CD14-positive monocyte (primary cell): ENCODE measurements around the gene IFIT3. TPM values are rescaled to one million over a fixed set of nuclear protein-coding genes. Genes with fewer than 3 reads are reported as not detected.
"Not testable (repeated sequence)": the region's sequence is repeated elsewhere in the genome, so short reads cannot be mapped to it uniquely, and the experiment has no call there.

Experiments
- DNase-seq, 3 donors: peaks; one replicate each; pipeline ENCODE4 v3.0.0-alpha.2; 2011 to 2022
- H2AFZ ChIP-seq: 2 replicates; pipeline ENCODE4 v1.6.0; 2012; ENCODE audit warnings: mild to moderate bottlenecking, low read depth, low read length, inconsistent platforms; ENCODE audit not compliant: insufficient read depth, poor library complexity, severe bottlenecking
- H3K27ac ChIP-seq, 2 donors: 1 replicate in 1 of 2; 2 replicates in 1 of 2; pipeline ENCODE4 v1.5.1; 2012 to 2013; ENCODE audit warnings: low read length in 2 of 2, control low read depth in 1 of 2, inconsistent platforms in 1 of 2, low read depth in 1 of 2, mild to moderate bottlenecking in 1 of 2
- H3K27me3 ChIP-seq, 2 donors: one replicate each; pipeline versions ENCODE4 v1.6.0 to v1.6.1; 2011 to 2013; ENCODE audit warnings: low read length in 2 of 2; ENCODE audit not compliant: control insufficient read depth in 2 of 2, insufficient read depth in 2 of 2
- H3K36me3 ChIP-seq, 2 donors: replicated peaks in 1 of 2; 1 replicate in 1 of 2; 2 replicates in 1 of 2; pipeline versions ENCODE4 v1.5.1 to v1.6.1; 2012 to 2013; ENCODE audit warnings: low read length in 2 of 2, control low read depth in 1 of 2, inconsistent platforms in 1 of 2, mild to moderate bottlenecking in 1 of 2; ENCODE audit not compliant: insufficient read depth in 2 of 2, control insufficient read depth in 1 of 2
- H3K4me1 ChIP-seq, 2 donors: 1 replicate in 1 of 2; 2 replicates in 1 of 2; pipeline versions ENCODE4 v1.5.1 to v1.6.1; 2012 to 2013; ENCODE audit warnings: low read length in 2 of 2, control low read depth in 1 of 2, inconsistent platforms in 1 of 2, mild to moderate bottlenecking in 1 of 2, moderate library complexity in 1 of 2; ENCODE audit not compliant: insufficient read depth in 2 of 2, control insufficient read depth in 1 of 2
- H3K4me2 ChIP-seq: replicated peaks from 2 replicates; pipeline ENCODE3; 2012; ENCODE audit warnings: low read length, moderate library complexity, mild to moderate bottlenecking; ENCODE audit not compliant: poor library complexity, severe bottlenecking; ENCODE audit errors: extremely low read depth
- H3K4me3 ChIP-seq, 3 experiments: fragments of 200-600 bp in 1 of 3; sonication (generic) in 1 of 3; replicated peaks in 1 of 3; 1 replicate in 2 of 3; 2 replicates in 1 of 3; pipeline ENCODE4 v1.5.1; 2011 to 2013; ENCODE audit warnings: low read length in 3 of 3, mild to moderate bottlenecking in 3 of 3, control low read depth in 2 of 3, low read depth in 2 of 3, inconsistent platforms in 1 of 3, moderate library complexity in 1 of 3
- H3K79me2 ChIP-seq: 2 replicates; pipeline ENCODE4 v1.6.0; 2012; ENCODE audit warnings: mild to moderate bottlenecking, control low read depth, inconsistent platforms, low read length, moderate library complexity; ENCODE audit not compliant: insufficient read depth
- H3K9ac ChIP-seq: 2 replicates; pipeline ENCODE4 v1.6.0; 2017; ENCODE audit warnings: low read length, mild to moderate bottlenecking; ENCODE audit not compliant: insufficient read depth, poor library complexity, severe bottlenecking
- H3K9me3 ChIP-seq, 2 donors: replicated peaks in 1 of 2; 1 replicate in 1 of 2; 2 replicates in 1 of 2; pipeline versions ENCODE4 v1.5.1 to v1.6.1; 2012 to 2013; ENCODE audit warnings: low read length in 2 of 2, control low read depth in 1 of 2; ENCODE audit not compliant: control insufficient read depth in 1 of 2, insufficient read depth in 1 of 2
- H4K20me1 ChIP-seq: 2 replicates; pipeline ENCODE4 v1.6.0; 2012; ENCODE audit warnings: mild to moderate bottlenecking, low read length, control low read depth, moderate library complexity; ENCODE audit not compliant: insufficient read depth
- H3K27ac Mint-ChIP-seq, 7 donors: one replicate each; pipeline ENCODE4 v1.8.0; 2020; ENCODE audit warnings: mild to moderate bottlenecking in 7 of 7, mixed read lengths in 7 of 7, moderate library complexity in 6 of 7, inconsistent platforms in 2 of 7
- H3K27me3 Mint-ChIP-seq, 3 donors: one replicate each; pipeline ENCODE4 v1.8.0; 2021 to 2022; ENCODE audit warnings: low read depth in 3 of 3, mild to moderate bottlenecking in 3 of 3, mixed read lengths in 3 of 3, moderate library complexity in 3 of 3, inconsistent platforms in 1 of 3
- H3K36me3 Mint-ChIP-seq, 2 donors: one replicate each; pipeline ENCODE4 v1.8.0; 2020; ENCODE audit warnings: mixed read lengths in 2 of 2, inconsistent platforms in 1 of 2, mild to moderate bottlenecking in 1 of 2
- H3K4me1 Mint-ChIP-seq: one replicate; pipeline ENCODE4 v1.8.0; 2020; ENCODE audit warnings: mild to moderate bottlenecking, mixed read lengths
- H3K4me3 Mint-ChIP-seq, 2 donors: one replicate each; pipeline ENCODE4 v1.8.0; 2020; ENCODE audit warnings: mild to moderate bottlenecking in 2 of 2, mixed read lengths in 2 of 2, moderate library complexity in 1 of 2
- H3K9me3 Mint-ChIP-seq, 7 donors: one replicate each; pipeline ENCODE4 v1.8.0; 2020 to 2022; ENCODE audit warnings: mixed read lengths in 7 of 7, mild to moderate bottlenecking in 6 of 7, moderate library complexity in 6 of 7, inconsistent platforms in 2 of 7
- CTCF ChIP-seq: fragments of 200-600 bp; IDR thresholded peaks from one replicate; pipeline ENCODE4 v1.8.0; 2022; ENCODE audit warnings: antibody characterized with exemption, mild to moderate bottlenecking
- WGBS: methylation state at CpG from one replicate; pipeline ENCODE4 v1.1.5; 2013; ENCODE audit warnings: missing lambda C conversion rate; ENCODE audit not compliant: insufficient coverage; 5-methylcytosine and 5-hydroxymethylcytosine counted together
- intact Hi-C, 2 donors: fragments of 100-400 bp; cut with micrococcal nuclease; formaldehyde crosslinking; loops; one replicate each; pipeline versions ENCODE4 v1.15.0 to v1.15.1; 2023
- polyA plus RNA-seq, 3 donors: library from polyadenylated mRNA; depleted of rRNA in 1 of 3; unstranded in 2 of 3; stranded (reverse) in 1 of 3; fragments of 300-500 nt in 2 of 3; fragments of >200 nt in 1 of 3; fragmentation: Illumina TruSeq in 2 of 3; gene quantifications; 1 replicate in 2 of 3; 2 replicates in 1 of 3; pipeline ENCODE4 v1.2.3, GENCODE V29; 2012 to 2021

IFIT3 gene
- polyA plus RNA-seq, 3 donors = 13.8 to 38.0 (median 26.4) TPM

GRCh38 chr10:89285303-89285702, 42.5 kb upstream of the IFIT3 start:
- intact Hi-C loops, H3K9me3 ChIP-seq, H3K27ac Mint-ChIP-seq, H2AFZ ChIP-seq, H3K36me3 ChIP-seq, H3K4me3 Mint-ChIP-seq, H3K9ac ChIP-seq, H3K27me3 Mint-ChIP-seq, H3K27ac ChIP-seq, H3K36me3 Mint-ChIP-seq, H3K4me1 Mint-ChIP-seq, H3K27me3 ChIP-seq, H3K4me3 ChIP-seq, DNase-seq, H3K4me1 ChIP-seq, H3K4me2 ChIP-seq, H4K20me1 ChIP-seq, H3K79me2 ChIP-seq, H3K9me3 Mint-ChIP-seq: not testable (repeated sequence)
- 80% methylated on average over 2 of the region's 4 CpGs for WGBS

DNA sequence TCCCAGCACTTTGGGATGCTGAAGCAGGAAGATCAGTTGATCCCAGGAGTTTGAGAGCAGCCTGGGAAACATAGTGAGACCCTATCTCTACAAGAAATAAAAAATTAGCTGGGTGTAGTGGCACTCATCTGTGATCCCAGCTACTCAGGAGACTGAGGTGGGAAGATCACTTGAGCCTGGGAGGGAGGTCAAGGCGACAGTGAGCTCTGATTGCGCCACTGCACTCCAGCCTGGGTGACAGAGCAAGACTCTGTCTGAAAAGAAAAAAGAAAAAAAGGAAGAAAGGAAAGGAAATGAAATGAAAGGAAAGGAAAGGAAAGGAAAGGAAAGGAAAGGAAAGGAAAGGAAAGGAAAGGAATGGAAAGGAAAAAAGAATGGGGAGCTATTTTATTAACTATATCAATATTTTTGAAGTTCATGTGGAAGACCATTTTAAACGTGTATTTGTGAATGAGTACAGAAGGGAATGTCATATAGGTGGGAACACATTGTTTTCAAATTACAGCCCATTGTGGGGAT, 33.0 kb upstream of the IFIT3 start:
- H3K27me3 ChIP-seq = no peaks in the 10 kb centered on the region
- Mint-ChIP-seq H3K4me1 (peaks cover 40% of the 10 kb centered on the region), H3K27ac (peak overlapping the region; percentile 77 to 97 (median 90)), H3K27me3 (peaks cover 0 to 3% (median 0%) of the 10 kb centered on the region in 3 donors), H3K4me3 (peak overlapping the region in 1 of 2 donors; percentile 71), H3K9me3 (peaks cover 0 to 3% (median 1%) of the 10 kb centered on the region in 7 donors), H3K36me3 (no peaks in the 10 kb centered on the region)
- intact Hi-C loops = no loop called here
- no peaks in the 10 kb centered on the region for H3K79me2 ChIP-seq
- TF ChIP-seq CTCF = no peak
- H3K36me3 ChIP-seq = no peaks in the 10 kb centered on the region
- peak overlapping the region; percentile 17 to 90 for H3K27ac ChIP-seq
- H3K4me2 ChIP-seq = peak overlapping the region; percentile 59
- H3K4me3 ChIP-seq = no peak overlapping the region
- H3K9ac ChIP-seq = no peak overlapping the region
- 0% methylated on average over 1 of the region's 3 CpGs for WGBS
- no peaks in the 10 kb centered on the region for H4K20me1 ChIP-seq
- no peaks in the 10 kb centered on the region for H3K9me3 ChIP-seq
- no peak overlapping the region for H2AFZ ChIP-seq
- peak in 2 of 3 donors; percentile 29 to 34 for DNase-seq
- H3K4me1 ChIP-seq = peaks cover 43 to 47% of the 10 kb centered on the region in 2 donors
